ENCODE results near the gene FBXL17. TPM values are rescaled to one million over a fixed set of nuclear protein-coding genes. Genes with fewer than 3 reads are reported as not detected.
"Not testable (repeated sequence)": the region's sequence is repeated elsewhere in the genome, so short reads cannot be mapped to it uniquely, and the experiment has no call there.

The FBXL17 gene
- total RNA-seq, 1 experiment from 2014 or later, result 5.3 TPM

GRCh38 chr5:108276187-108277050, 105.5 kb downstream of the FBXL17 start:
- Histone ChIP-seq H3K4ac (ENCODE audit: low read depth, low read length) (no peak overlapping the region), H3T11ph (ENCODE audit: low read length) (no peak overlapping the region), H2BK12ac (ENCODE audit: insufficient read length, low read depth, low read length) (no peak overlapping the region), H3K27ac (ENCODE audit: insufficient read length, low read depth, low read length) (no peak overlapping the region), H4K20me1 (ENCODE audit: control insufficient read depth, insufficient read depth, insufficient read length) (no peaks in the 10 kb centered on the region), H2BK20ac (ENCODE audit: low read depth, low read length, poor library complexity, severe bottlenecking) (no peak overlapping the region), H3K79me1 (ENCODE audit: insufficient read depth, low read depth, low read length, poor library complexity, severe bottlenecking) (no peaks in the 10 kb centered on the region), H2BK15ac (ENCODE audit: low read depth, low read length) (no peak overlapping the region), H2BK5ac (ENCODE audit: insufficient read length, low read length) (no peak overlapping the region), H4K91ac (ENCODE audit: insufficient read length, low read depth, low read length) (no peak overlapping the region), H3K9me3 (ENCODE audit: control insufficient read depth, low read depth, low read length) (no peaks in the 10 kb centered on the region), H3K23me2 (ENCODE audit: insufficient read length, low read depth, low read length, poor library complexity, severe bottlenecking) (no peaks in the 10 kb centered on the region), H2AK5ac (ENCODE audit: insufficient read length, low read length) (no peak overlapping the region), H3K27me3 (ENCODE audit: insufficient read depth, low read length) (no peaks in the 10 kb centered on the region), H2AFZ (ENCODE audit: low read length) (no peak overlapping the region), H4K8ac (replicated peaks; ENCODE audit: insufficient read length, low read depth, low read length) (no peak overlapping the region), H3K56ac (ENCODE audit: insufficient read length, low read depth, low read length) (no peak overlapping the region), H3K23ac (ENCODE audit: insufficient read length, low read depth, low read length) (no peak overlapping the region), H4K5ac (ENCODE audit: insufficient read length, low read depth, low read length) (no peak overlapping the region), H3K79me2 (ENCODE audit: insufficient read depth, low read length) (no peaks in the 10 kb centered on the region), H3K4me2 (ENCODE audit: insufficient read depth, insufficient read length, low read length) (no peak overlapping the region), H3K9ac (ENCODE audit: extremely low read depth, insufficient read length, low read length) (no peak overlapping the region), H3K4me1 (ENCODE audit: insufficient read depth, low read length) (no peaks in the 10 kb centered on the region), H2BK120ac (ENCODE audit: low read depth, low read length, poor library complexity, severe bottlenecking) (no peak overlapping the region), H3K14ac (ENCODE audit: insufficient read depth, low read length) (no peak overlapping the region), H3K18ac (ENCODE audit: insufficient read length, low read depth, low read length) (no peak overlapping the region)
- Mint-ChIP-seq H3K4me3 (no peak overlapping the region), H3K27ac (no peak overlapping the region), H3K36me3 (ENCODE audit: insufficient read depth in 1 of 3, low read depth in 3 of 3) (no peaks in the 10 kb centered on the region), H3K4me1 (peaks cover 14 to 15% of the 10 kb centered on the region in 2 experiments), H3K27me3 (ENCODE audit: low read depth) (no peaks in the 10 kb centered on the region), H3K9me3 (no peaks in the 10 kb centered on the region; a peak in 1 of 5 replicates)
- DNase-seq, result no peak
- WGBS (ENCODE audit: extremely low coverage, insufficient read length, low lambda C conversion rate), result no CpG with 5 or more reads among the region's 1 CpG
- TF ChIP-seq, protein P1, sequence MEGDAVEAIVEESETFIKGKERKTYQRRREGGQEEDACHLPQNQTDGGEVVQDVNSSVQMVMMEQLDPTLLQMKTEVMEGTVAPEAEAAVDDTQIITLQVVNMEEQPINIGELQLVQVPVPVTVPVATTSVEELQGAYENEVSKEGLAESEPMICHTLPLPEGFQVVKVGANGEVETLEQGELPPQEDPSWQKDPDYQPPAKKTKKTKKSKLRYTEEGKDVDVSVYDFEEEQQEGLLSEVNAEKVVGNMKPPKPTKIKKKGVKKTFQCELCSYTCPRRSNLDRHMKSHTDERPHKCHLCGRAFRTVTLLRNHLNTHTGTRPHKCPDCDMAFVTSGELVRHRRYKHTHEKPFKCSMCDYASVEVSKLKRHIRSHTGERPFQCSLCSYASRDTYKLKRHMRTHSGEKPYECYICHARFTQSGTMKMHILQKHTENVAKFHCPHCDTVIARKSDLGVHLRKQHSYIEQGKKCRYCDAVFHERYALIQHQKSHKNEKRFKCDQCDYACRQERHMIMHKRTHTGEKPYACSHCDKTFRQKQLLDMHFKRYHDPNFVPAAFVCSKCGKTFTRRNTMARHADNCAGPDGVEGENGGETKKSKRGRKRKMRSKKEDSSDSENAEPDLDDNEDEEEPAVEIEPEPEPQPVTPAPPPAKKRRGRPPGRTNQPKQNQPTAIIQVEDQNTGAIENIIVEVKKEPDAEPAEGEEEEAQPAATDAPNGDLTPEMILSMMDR (conservative IDR thresholded peaks at IDR 0.05), result no peak

DNA sequence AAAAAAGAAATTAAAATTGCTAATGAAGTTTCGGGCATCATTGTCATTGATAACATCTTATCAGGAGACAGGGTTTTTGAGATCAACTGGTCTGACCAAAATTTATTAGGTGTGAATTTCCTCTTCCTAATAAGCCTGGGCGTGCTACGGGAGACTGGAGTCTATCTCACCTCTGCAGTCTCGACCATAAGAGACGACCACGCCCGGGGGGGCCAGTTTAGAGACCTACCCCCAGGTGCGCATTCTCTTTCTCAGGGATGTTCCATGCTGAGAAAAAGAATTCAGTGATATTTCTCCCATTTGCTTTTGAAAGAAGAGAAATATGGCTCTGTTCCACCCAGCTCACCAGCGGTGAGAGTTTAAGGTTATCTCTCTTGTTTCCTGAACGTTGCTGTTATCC, 107.8 kb downstream of the FBXL17 start:
- not testable (repeated sequence) for H3K23ac ChIP-seq (ENCODE audit: insufficient read length, low read depth, low read length); H2BK5ac ChIP-seq (ENCODE audit: insufficient read length, low read length); H3K4ac ChIP-seq (ENCODE audit: low read depth, low read length); H2BK20ac ChIP-seq (ENCODE audit: low read depth, low read length, poor library complexity, severe bottlenecking); H2BK15ac ChIP-seq (ENCODE audit: low read depth, low read length); H3T11ph ChIP-seq (ENCODE audit: low read length); H3K23me2 ChIP-seq (ENCODE audit: insufficient read length, low read depth, low read length, poor library complexity, severe bottlenecking); H2BK120ac ChIP-seq (ENCODE audit: low read depth, low read length, poor library complexity, severe bottlenecking); H3K56ac ChIP-seq (ENCODE audit: insufficient read length, low read depth, low read length); H3K9me3 Mint-ChIP-seq; DNase-seq; H3K4me2 ChIP-seq (ENCODE audit: insufficient read depth, insufficient read length, low read length); H3K4me1 ChIP-seq (ENCODE audit: insufficient read depth, low read length); H2AK5ac ChIP-seq (ENCODE audit: insufficient read length, low read length); H2BK12ac ChIP-seq (ENCODE audit: insufficient read length, low read depth, low read length); H3K4me3 Mint-ChIP-seq; H3K18ac ChIP-seq (ENCODE audit: insufficient read length, low read depth, low read length); H3K27ac Mint-ChIP-seq; H2AFZ ChIP-seq (ENCODE audit: low read length); H4K20me1 ChIP-seq (ENCODE audit: control insufficient read depth, insufficient read depth, insufficient read length); H3K27ac ChIP-seq (ENCODE audit: insufficient read length, low read depth, low read length); H4K5ac ChIP-seq (ENCODE audit: insufficient read length, low read depth, low read length); H3K36me3 Mint-ChIP-seq (ENCODE audit: insufficient read depth in 1 of 3, low read depth in 3 of 3); H4K8ac ChIP-seq (replicated peaks; ENCODE audit: insufficient read length, low read depth, low read length); H4K91ac ChIP-seq (ENCODE audit: insufficient read length, low read depth, low read length); H3K14ac ChIP-seq (ENCODE audit: insufficient read depth, low read length); H3K9me3 ChIP-seq (ENCODE audit: control insufficient read depth, low read depth, low read length); H3K9ac ChIP-seq (ENCODE audit: extremely low read depth, insufficient read length, low read length); H3K27me3 ChIP-seq (ENCODE audit: insufficient read depth, low read length); H3K79me1 ChIP-seq (ENCODE audit: insufficient read depth, low read depth, low read length, poor library complexity, severe bottlenecking); H3K79me2 ChIP-seq (ENCODE audit: insufficient read depth, low read length); H3K27me3 Mint-ChIP-seq (ENCODE audit: low read depth)
- WGBS (ENCODE audit: extremely low coverage, insufficient read length, low lambda C conversion rate), result no CpG with 5 or more reads among the region's 10 CpGs
- H3K4me1 Mint-ChIP-seq, result peaks cover 10 to 11% of the 10 kb centered on the region in 2 experiments
